Measurements from ENCODE around the gene TMEM196. TPM values are rescaled to one million over a fixed set of nuclear protein-coding genes. Genes with fewer than 3 reads are reported as not detected.

The TMEM196 gene
- total and polyA plus RNA-seq, 9 of the 15 experiments (the other 6 are each of a cell fraction or from before 2014, with no cell fraction given) = not detected

GRCh38 chr7:19811386-19811785, 38.0 kb upstream of the TMEM196 start (continued):
- TF ChIP-seq ARID4B (CRISPR knock-in tag; IDR thresholded peaks at IDR 0.05) (no peak), ZNF324 (CRISPR knock-in tag; IDR thresholded peaks at IDR 0.05) (no peak)

- no peak for TF ChIP-seq ESRRB (CRISPR knock-in tag; IDR thresholded peaks at IDR 0.05; ENCODE audit: borderline replicate concordance)
- Histone ChIP-seq H3K9me3 (replicated peaks; ENCODE audit: control insufficient read depth, insufficient read depth, low read depth, low read length) (no peaks in the 10 kb centered on the region), H3K9ac (ENCODE audit: insufficient read depth in 1 of 2, low read depth in 2 of 2, low read length in 2 of 2) (no peak overlapping the region), H2AFZ (ENCODE audit: low read depth, low read length) (no peak overlapping the region), H4K20me1 (replicated peaks; ENCODE audit: control insufficient read depth, insufficient read depth, low read length) (no peaks in the 10 kb centered on the region), H3K27me3 (ENCODE audit: control insufficient read depth in 2 of 2, insufficient read depth in 2 of 2, low read length in 2 of 2) (no peaks in the 10 kb centered on the region), H3K4me3 (no peak overlapping the region), H3K36me3 (ENCODE audit: control insufficient read depth, insufficient read depth, low read length) (no peaks in the 10 kb centered on the region), H3K79me2 (ENCODE audit: control insufficient read depth, insufficient read depth, low read length) (no peaks in the 10 kb centered on the region), H3K4me1 (replicated peaks in 1 of 2; ENCODE audit: control insufficient read depth in 2 of 2, insufficient read depth in 2 of 2, low read length in 2 of 2) (no peaks in the 10 kb centered on the region), H3K27ac (ENCODE audit: extremely low read depth, low read depth, low read length) (no peak overlapping the region), H3K9me1 (ENCODE audit: control insufficient read depth, insufficient read depth, low read length) (no peaks in the 10 kb centered on the region), H3K4me2 (ENCODE audit: insufficient read depth, low read length) (no peak overlapping the region)
- ChIA-PET CTCF (ENCODE audit: low intra/inter-chr PET ratio) (no interaction called here), POLR2A (no interaction called here)
- no peak for FAIRE-seq
- intact Hi-C loops (cut with micrococcal nuclease) = no loop called here
- ATAC-seq = no peak
- no peak for DNase-seq (ENCODE audit: extremely low read depth in 1 of 4, low spot score in 3 of 4)
- WGBS (ENCODE audit: insufficient coverage, low coverage, missing lambda C conversion rate) = 0% methylated on average over 3 of the region's 3 CpGs
- no TSS peak for BruUV-seq (replicated peaks)
- in situ Hi-C loops (cut with MboI) = no loop called here
Observed at GRCh38 chr7:19798986-19799385, 25.6 kb upstream of the TMEM196 start.

Data from K562 (cell line).